H1 (cell line): ENCODE results near the gene SEC16A.

Experiments used
- CHD1 ChIP-seq: IDR thresholded peaks from 2 replicates; pipeline ENCODE4 v1.6.1; 2012; ENCODE audit warnings: low read depth, low read length, improper control_type of control experiment
- JUND ChIP-seq: IDR thresholded peaks from 2 replicates; pipeline ENCODE4 v1.6.1; 2011; ENCODE audit warnings: mild to moderate bottlenecking, improper control_type of control experiment, low read length
- KDM5A ChIP-seq: fragments of 200-600 bp; IDR thresholded peaks from 2 replicates; pipeline ENCODE4 v1.7.1; 2012; ENCODE audit warnings: mild to moderate bottlenecking, low read length, inconsistent platforms, mixed read lengths
- TEAD4 ChIP-seq: IDR thresholded peaks from 2 replicates; pipeline ENCODE4 v1.6.1; 2012; ENCODE audit warnings: low read depth, low read length, inconsistent platforms, mixed read lengths
- TF ChIP-seq, protein P1 (sequence below), 3 experiments: IDR thresholded peaks; 1 replicate in 2 of 3; 2 replicates in 1 of 3; pipeline versions ENCODE4 v1.5.1 to v1.6.1; 2011; ENCODE audit warnings: low read length in 3 of 3, mild to moderate bottlenecking in 3 of 3, inconsistent platforms in 2 of 3, low read depth in 1 of 3, moderate library complexity in 1 of 3; ENCODE audit not compliant: insufficient read depth in 1 of 3; ENCODE audit errors: control extremely low read depth in 1 of 3

DNA sequence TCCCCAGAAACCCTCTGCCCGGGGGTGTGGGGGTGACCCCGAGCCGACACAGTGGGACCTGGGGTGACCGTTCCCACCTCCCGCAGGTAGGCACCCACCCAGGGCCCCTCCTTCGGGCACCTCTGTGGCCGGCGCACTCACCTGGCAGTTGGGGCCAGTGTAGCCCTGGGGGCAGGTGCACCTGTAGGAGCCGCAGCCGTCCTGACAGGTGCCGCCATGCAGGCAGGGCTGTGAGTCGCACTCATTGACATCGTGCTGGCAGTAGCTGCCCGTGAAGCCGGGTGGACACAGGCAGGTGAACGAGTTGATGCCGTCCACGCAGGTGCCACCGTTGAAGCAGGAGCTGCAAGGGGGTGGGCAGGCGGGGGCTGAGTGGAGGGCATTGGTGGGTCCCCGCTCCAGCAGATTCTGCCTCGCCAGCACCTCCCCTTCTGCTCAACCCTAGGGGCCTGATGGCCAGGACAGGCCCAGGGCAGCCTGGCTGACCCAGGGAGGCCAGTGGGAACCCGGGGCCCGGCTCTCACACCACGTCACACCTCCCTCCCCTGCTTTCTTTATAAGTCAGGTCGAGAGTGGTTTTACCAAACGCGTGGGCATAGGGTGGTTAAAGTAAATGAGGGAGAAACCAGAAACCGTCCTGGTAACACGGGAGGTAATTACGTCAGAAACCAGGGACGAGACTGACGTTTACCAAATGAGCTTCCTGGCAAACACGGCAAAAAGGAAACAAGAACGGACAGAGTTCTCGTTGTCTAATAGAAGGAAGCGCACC lies 26.1 kb upstream of the SEC16A start:
- TF ChIP-seq TEAD4 (no peak), CHD1 (no peak), KDM5A (no peak), JUND (no peak)
- TF ChIP-seq, protein P1, sequence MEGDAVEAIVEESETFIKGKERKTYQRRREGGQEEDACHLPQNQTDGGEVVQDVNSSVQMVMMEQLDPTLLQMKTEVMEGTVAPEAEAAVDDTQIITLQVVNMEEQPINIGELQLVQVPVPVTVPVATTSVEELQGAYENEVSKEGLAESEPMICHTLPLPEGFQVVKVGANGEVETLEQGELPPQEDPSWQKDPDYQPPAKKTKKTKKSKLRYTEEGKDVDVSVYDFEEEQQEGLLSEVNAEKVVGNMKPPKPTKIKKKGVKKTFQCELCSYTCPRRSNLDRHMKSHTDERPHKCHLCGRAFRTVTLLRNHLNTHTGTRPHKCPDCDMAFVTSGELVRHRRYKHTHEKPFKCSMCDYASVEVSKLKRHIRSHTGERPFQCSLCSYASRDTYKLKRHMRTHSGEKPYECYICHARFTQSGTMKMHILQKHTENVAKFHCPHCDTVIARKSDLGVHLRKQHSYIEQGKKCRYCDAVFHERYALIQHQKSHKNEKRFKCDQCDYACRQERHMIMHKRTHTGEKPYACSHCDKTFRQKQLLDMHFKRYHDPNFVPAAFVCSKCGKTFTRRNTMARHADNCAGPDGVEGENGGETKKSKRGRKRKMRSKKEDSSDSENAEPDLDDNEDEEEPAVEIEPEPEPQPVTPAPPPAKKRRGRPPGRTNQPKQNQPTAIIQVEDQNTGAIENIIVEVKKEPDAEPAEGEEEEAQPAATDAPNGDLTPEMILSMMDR (IDR thresholded peaks at IDR 0.05; ENCODE audit: control extremely low read depth in 1 of 3, insufficient read depth in 1 of 3, low read depth in 1 of 3, low read length in 3 of 3) = no peak
